Vagina (tissue), 2 donors: ENCODE results near the gene TPCN2.

Experiments
- CTCF ChIP-seq, 3 experiments: fragments of 450-650 bp in 2 of 3; fragments of 200-600 bp in 1 of 3; sonication (generic) in 1 of 3; IDR thresholded peaks; one replicate each; pipeline ENCODE4 v1.5.1; 2017 to 2019; ENCODE audit warnings: antibody characterized with exemption in 3 of 3, mild to moderate bottlenecking in 2 of 3, moderate library complexity in 2 of 3
- POLR2A ChIP-seq, 2 donors: fragments of 450-650 bp; IDR thresholded peaks; one replicate each; pipeline ENCODE4 v1.6.1; 2017; ENCODE audit warnings: antibody characterized with exemption in 2 of 2, mild to moderate bottlenecking in 2 of 2, moderate library complexity in 2 of 2

DNA sequence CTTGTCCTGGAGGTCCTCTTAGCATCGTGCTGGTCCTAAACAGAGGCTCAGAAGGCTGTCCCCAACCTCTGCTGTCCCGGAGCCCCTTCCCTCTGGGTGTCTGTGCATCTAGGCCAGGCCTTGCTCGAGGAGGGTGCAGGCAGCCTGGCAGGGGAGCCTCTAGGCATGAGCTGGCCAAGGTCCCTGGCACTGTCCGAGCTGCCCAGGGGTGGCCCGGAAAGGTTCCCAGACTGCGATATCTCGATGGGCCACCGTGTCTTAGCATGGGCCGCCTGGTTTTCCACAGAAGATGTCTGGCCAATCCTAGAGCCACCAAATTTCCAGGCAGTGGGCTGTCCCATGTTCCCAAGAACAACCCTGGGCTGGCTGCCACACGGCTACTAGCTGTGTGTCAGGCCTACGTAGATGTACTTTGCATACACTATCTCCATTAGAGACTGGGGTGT is 82.4 kb downstream of the TPCN2 start:
- TF ChIP-seq CTCF (IDR thresholded peaks at IDR 0.05) = no peak
- no peak for TF ChIP-seq POLR2A (IDR thresholded peaks at IDR 0.05)
